SJCRH30 (cell line): Measurements from ENCODE around the gene C5orf24. TPM values are rescaled to one million over a fixed set of nuclear protein-coding genes. Genes with fewer than 3 reads are reported as not detected.
"Not testable (repeated sequence)": the region's sequence is repeated elsewhere in the genome, so short reads cannot be mapped to it uniquely, and the experiment has no call there.

Experiments
- DNase-seq, 2 experiments: peaks; one replicate each; pipeline ENCODE4 v3.0.0-alpha.2; 2015 to 2020
- H3K27ac ChIP-seq: fragments of 250-450 bp; sonication (Bioruptor Pico); 2 replicates; pipeline ENCODE4 v1.5.1; 2020; ENCODE audit warnings: mild to moderate bottlenecking, moderate library complexity
- H3K27me3 ChIP-seq: fragments of 250-450 bp; sonication (Bioruptor Pico); 2 replicates; pipeline ENCODE4 v1.5.1; 2020; ENCODE audit warnings: mild to moderate bottlenecking, moderate library complexity
- H3K36me3 ChIP-seq: fragments of 250-450 bp; sonication (Bioruptor Pico); 2 replicates; pipeline ENCODE4 v1.5.1; 2020; ENCODE audit warnings: mild to moderate bottlenecking, moderate library complexity
- H3K4me1 ChIP-seq: fragments of 250-450 bp; sonication (Bioruptor Pico); 2 replicates; pipeline ENCODE4 v1.5.1; 2020; ENCODE audit warnings: mild to moderate bottlenecking, moderate library complexity
- H3K4me3 ChIP-seq: fragments of 250-450 bp; sonication (Bioruptor Pico); 2 replicates; pipeline ENCODE4 v1.5.1; 2020; ENCODE audit warnings: mild to moderate bottlenecking, moderate library complexity
- H3K9me3 ChIP-seq: fragments of 250-450 bp; sonication (Bioruptor Pico); replicated peaks from 2 replicates; pipeline ENCODE4 v1.5.1; 2020; ENCODE audit warnings: mild to moderate bottlenecking, moderate library complexity
- total RNA-seq: library from RNA; depleted of rRNA; stranded (reverse); fragments of >200 nt; shearing (Covaris generic); gene quantifications from 2 replicates; pipeline ENCODE4 v1.2.3, GENCODE V29; 2014

C5orf24 gene
- total RNA-seq, 1 experiment from 2014 or later: 62.9 TPM

DNA sequence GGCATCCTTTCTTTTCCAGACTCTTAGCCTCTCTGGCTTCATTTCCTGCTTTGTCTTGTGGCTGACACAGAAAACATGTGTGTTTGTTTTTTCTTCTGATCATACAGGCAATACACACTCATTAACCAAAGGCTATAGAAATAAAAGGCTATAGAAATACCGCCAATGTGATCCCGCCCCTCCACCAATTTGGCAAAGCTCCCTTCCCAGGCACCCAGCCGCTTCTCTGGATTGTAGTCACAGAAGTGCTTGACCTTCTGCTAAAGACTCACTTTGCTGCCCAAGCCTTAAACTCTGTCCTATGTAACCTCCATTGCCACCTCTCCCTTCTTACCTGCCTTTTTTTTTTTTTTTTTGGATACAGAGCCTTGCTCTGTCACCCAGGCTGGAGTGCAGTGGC lies 33.7 kb downstream of the C5orf24 start:
- Histone ChIP-seq H3K9me3 (no peaks in the 10 kb centered on the region), H3K27ac (no peak overlapping the region), H3K4me3 (no peak overlapping the region), H3K4me1 (no peaks in the 10 kb centered on the region), H3K36me3 (peaks cover 3% of the 10 kb centered on the region; the same call in 1 of the 2 replicates), H3K27me3 (no peaks in the 10 kb centered on the region)
- no peak for DNase-seq

DNA sequence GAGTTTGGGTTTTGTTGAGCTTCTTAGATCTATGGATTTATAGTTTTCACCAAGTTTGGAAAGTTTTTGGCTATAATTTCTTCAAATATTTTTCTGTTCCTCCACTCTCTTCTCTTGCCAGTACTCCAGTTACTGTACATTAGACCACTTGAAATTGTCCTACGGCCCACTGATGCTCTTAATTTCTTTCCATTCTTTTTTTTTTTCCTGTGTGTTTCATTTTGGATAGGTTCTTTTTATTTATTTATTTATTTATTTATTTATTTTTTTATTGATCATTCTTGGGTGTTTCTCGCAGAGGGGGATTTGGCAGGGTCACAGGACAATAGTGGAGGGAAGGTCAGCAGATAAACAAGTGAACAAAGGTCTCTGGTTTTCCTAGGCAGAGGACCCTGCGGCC lies 35.2 kb downstream of the C5orf24 start:
- H3K4me1 ChIP-seq, H3K9me3 ChIP-seq, H3K27ac ChIP-seq, DNase-seq, H3K27me3 ChIP-seq, H3K4me3 ChIP-seq, H3K36me3 ChIP-seq: not testable (repeated sequence)

DNA sequence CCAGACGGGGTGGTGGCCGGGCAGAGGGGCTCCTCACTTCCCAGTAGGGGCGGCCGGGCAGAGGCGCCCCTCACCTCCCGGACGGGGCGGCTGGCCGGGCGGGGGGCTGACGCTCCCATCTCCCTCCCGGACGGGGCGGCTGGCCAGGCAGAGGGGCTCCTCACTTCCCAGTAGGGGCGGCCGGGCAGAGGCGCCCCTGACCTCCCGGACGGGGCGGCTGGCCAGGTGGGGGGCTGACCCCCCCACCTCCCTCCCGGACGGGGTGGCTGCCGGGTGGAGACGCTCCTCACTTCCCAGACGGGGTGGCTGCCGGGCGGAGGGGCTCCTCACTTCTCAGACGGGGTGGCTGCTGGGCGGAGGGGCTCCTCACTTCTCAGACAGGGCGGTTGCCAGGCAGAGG lies 35.9 kb downstream of the C5orf24 start:
- DNase-seq, H3K36me3 ChIP-seq, H3K27ac ChIP-seq, H3K4me3 ChIP-seq, H3K9me3 ChIP-seq, H3K4me1 ChIP-seq, H3K27me3 ChIP-seq: not testable (repeated sequence)

DNA sequence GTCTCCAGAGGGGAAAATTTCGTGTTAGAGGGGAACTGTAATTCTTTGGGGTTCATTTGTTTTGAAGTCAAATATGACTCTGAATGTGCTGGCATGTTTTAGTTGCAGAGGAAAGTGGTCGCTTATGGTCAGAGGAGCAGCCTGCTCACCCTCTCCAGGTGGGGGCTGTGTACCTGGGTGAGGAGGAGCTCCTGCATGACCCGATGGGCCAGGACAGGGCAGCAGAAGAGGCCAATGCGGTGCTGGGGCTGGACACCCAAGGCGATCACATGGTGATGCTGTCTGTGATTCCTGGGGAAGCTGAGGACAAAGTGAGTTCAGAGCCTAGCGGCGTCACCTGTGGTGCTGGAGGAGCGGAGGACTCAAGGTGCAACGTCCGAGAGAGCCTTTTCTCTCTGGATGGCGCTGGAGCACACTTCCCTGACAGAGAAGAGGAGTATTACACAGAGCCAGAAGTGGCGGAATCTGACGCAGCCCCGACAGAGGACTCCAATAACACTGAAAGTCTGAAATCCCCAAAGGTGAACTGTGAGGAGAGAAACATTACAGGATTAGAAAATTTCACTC lies 41.9 kb downstream of the C5orf24 start:
- DNase-seq: no peak
- H3K27me3 ChIP-seq: no peaks in the 10 kb centered on the region
- H3K4me3 ChIP-seq: no peak overlapping the region
- no peaks in the 10 kb centered on the region for H3K9me3 ChIP-seq
- H3K36me3 ChIP-seq: no peaks in the 10 kb centered on the region; the same call in 1 of the 2 replicates
- no peak overlapping the region for H3K27ac ChIP-seq
- no peaks in the 10 kb centered on the region for H3K4me1 ChIP-seq

DNA sequence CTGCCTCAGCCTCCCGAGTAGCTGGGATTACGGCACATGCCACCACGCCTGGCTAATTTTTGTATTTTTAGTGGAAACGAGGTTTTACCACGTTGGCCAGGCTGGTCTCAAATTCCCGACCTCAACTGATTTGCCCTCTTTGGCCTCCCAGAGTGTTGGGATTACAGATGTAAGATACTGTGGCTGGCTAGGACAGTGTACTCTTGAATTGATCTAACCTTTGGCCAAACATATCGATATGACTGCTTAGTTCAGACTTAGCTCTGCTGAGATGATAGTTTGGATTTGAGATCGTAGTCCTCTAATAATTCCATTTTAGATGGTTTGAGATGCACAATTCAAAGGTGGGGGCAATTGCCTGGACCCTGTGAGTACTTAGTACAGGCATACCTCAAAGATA lies 43.6 kb downstream of the C5orf24 start:
- DNase-seq: no peak
- no peaks in the 10 kb centered on the region; the same call in 1 of the 2 replicates for H3K36me3 ChIP-seq
- H3K9me3 ChIP-seq: no peaks in the 10 kb centered on the region
- H3K27ac ChIP-seq: no peak overlapping the region
- H3K4me1 ChIP-seq: no peaks in the 10 kb centered on the region
- no peaks in the 10 kb centered on the region for H3K27me3 ChIP-seq
- no peak overlapping the region for H3K4me3 ChIP-seq

DNA sequence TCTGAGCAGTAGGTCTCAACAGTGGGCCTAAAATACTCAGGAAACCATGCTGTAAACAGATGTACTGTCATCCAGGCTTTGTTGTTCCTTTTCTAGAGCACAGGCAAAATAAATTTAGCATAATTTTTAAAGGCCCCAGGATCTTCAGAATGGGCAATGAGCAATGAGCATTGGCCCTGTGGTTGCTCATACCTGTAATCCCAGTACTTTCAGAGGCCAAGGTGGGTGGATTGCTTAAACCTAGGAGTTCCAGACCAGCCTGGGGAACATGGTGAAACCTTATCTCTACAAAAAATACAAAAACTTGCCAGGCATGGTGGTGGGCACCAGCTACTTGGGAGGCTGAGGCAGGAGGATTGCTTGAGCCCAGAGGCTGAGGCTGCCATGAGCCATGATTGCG lies 45.7 kb downstream of the C5orf24 start:
- DNase-seq: no peak
- no peaks in the 10 kb centered on the region for H3K4me1 ChIP-seq
- H3K27ac ChIP-seq: no peak overlapping the region
- no peak overlapping the region for H3K4me3 ChIP-seq
- H3K9me3 ChIP-seq: no peaks in the 10 kb centered on the region
- peaks cover 2% of the 10 kb centered on the region; the same call in 1 of the 2 replicates for H3K36me3 ChIP-seq
- H3K27me3 ChIP-seq: no peaks in the 10 kb centered on the region

DNA sequence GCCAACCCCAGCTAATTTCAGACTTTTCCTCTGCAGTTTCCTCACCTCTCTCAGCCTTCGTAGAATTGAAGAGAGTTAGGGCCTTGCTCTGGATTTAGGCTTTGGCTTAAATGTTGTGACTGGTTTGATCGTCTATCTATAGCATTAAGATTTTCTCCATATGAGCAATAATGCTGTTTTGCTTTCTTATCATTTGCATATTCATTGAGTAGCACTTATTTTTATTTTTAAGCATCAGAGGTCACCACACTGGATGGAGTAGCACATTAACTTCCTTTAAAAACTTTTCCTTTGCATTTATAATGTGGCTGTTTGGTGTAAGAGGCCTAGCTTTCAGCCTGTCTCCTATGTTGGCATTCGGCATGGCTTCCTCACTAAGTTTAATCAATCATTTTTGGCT lies 46.5 kb downstream of the C5orf24 start:
- no peak overlapping the region for H3K27ac ChIP-seq
- DNase-seq: no peak
- H3K4me1 ChIP-seq: no peaks in the 10 kb centered on the region
- no peaks in the 10 kb centered on the region for H3K9me3 ChIP-seq
- peaks cover 2% of the 10 kb centered on the region; the same call in 1 of the 2 replicates for H3K36me3 ChIP-seq
- no peak overlapping the region for H3K4me3 ChIP-seq
- H3K27me3 ChIP-seq: no peaks in the 10 kb centered on the region

DNA sequence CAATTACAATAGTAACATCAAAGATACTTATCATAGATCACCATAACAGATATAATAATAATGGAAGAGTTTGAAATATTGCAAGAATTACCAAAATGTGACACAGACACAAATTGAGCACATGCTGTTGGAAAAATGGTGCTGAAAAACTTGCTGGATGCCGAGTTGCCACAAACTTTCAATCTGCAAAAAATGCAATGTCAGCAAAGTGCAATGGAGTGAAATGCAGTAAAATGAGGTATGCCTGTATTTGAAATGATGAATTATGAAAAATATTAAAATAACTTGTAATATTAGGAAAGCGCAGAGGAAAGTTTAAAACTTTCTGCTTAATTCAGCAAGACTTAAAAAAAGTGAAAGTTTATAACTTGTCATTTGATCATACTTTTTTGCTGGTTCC lies 47.2 kb downstream of the C5orf24 start:
- Histone ChIP-seq H3K36me3 (peaks cover 5% of the 10 kb centered on the region; the same call in 1 of the 2 replicates), H3K27me3 (no peaks in the 10 kb centered on the region), H3K4me1 (no peaks in the 10 kb centered on the region), H3K27ac (no peak overlapping the region), H3K9me3 (no peaks in the 10 kb centered on the region), H3K4me3 (no peak overlapping the region)
- DNase-seq: no peak

DNA sequence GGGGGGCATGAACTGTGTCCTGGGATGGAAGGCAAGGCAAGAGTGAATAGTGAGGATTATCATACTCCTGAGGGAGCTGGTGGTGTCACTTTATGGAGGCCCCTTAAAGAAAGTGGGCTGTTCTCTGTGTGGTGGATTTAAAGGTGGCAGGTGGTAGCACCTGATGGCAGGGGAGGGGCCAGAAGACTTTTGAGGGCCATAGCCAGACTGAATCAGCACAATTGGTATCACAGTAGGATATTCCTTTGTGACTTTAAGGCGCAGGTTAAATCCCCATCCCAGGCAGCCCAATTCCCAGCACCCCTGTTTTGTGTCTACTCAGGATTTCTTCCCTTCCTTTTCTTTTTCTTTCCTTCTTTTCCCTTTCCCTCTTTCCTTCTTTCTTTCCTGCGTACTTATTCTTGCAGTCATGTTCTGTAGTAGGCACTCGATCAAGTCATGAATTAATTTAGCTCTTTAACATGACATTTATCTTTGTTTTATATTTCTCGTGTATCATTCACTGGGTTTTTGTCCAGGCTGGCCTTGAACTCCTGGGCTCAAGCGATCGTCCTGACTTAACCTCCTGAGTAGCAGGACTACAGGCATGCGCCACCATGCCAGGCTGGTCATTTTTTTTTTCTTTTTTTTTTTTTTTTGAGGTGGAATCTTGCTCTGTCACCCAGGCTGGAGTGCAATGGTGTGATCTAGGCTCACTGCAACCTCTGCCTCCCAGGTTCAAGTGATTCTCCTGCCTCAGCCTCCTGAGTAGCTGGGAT lies 48.2 kb downstream of the C5orf24 start:
- no peak for DNase-seq
- H3K27ac ChIP-seq: no peak overlapping the region
- no peaks in the 10 kb centered on the region for H3K27me3 ChIP-seq
- peaks cover 5% of the 10 kb centered on the region; the same call in 1 of the 2 replicates for H3K36me3 ChIP-seq
- no peak overlapping the region for H3K4me3 ChIP-seq
- no peaks in the 10 kb centered on the region for H3K9me3 ChIP-seq
- H3K4me1 ChIP-seq: no peaks in the 10 kb centered on the region

DNA sequence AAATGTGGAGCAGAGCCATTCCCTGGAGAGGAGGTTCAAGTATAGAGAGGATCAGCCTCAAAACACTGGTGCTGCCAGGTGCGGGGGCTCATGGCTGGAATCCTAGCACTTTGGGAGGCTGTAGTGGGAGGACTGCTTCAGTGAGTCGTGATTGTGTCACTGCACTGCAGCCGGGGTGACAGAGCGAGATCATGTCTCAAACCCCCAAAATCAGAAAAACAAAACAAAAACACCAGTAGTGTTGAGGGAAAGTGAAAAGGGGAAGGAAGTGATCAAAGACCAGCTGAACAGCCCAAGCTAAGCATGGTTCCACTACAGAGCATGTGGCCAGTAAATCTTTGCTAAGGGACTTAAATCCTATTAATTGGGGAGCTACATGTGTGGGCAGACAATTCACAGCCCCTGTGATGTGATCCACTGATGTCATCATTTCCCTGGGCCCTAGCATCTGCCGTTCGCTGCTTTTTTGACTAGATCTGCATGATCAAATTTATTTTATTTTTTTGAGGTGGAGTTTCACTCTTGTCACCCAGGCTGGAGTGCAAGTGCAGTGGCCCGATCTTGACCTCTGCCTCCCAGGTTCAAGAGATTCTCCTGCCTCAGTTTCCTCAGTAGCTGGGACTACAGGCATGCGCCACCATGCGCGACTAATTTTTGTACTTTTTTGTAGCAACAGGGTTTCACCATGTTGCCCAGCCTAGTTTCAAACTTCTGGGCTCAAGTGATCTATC lies 56.5 kb downstream of the C5orf24 start:
- H3K27ac ChIP-seq: no peak overlapping the region
- H3K4me1 ChIP-seq: no peaks in the 10 kb centered on the region
- peaks cover 6% of the 10 kb centered on the region; the same call in 1 of the 2 replicates for H3K36me3 ChIP-seq
- H3K9me3 ChIP-seq: no peaks in the 10 kb centered on the region
- no peak overlapping the region for H3K4me3 ChIP-seq
- H3K27me3 ChIP-seq: no peaks in the 10 kb centered on the region
- DNase-seq: peak in 1 of 2 experiments; percentile 19

DNA sequence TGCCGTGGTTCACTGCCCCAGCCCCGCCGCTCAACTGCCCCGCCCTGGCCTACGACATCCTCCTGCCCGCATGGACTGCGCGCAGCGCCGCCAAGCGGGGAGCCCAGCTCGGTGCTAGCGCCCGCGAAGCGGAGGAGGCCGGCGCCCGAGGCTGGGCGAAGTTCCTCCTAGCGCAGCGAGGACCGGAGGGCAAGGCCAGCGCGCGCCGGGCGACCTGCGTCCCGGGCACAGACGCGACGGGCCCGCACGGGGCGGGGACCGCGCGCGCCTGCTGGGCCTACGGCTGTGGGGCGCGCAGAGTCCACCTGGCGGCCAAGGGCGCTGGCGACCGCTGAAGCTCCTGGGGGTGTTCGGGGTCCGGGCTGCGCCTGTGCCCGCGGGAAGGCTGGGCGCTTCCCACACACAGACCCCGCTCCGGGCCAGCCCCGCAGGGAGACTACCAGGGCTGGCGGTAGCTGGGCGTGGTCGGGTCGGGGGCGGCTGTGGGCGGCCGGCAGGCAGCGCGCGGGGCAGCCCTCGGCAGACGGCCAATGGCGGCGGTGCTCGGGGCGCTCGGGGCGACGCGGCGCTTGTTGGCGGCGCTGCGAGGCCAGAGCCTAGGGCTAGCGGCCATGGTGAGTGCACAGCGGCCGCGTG lies 59.0 kb downstream of the C5orf24 start, which contains the start of gene PCBD2:
Gene PCBD2, plus strand, starts transcription at position 522 of the 636 bp plus-strand sequence. Its CDS starts 9 bp downstream, at position 531.
- H3K9me3 ChIP-seq: no peaks in the 10 kb centered on the region
- H3K4me1 ChIP-seq: no peaks in the 10 kb centered on the region
- no peaks in the 10 kb centered on the region for H3K27me3 ChIP-seq
- peak within 1 kb of the TSS; percentile 85 for H3K27ac ChIP-seq
- 0 out of 2 replicates have a peak, but pooled peaks cover 2% of the 10 kb centered on the region for H3K36me3 ChIP-seq
- H3K4me3 ChIP-seq: peak within 1 kb of the TSS; percentile 76
- peak; percentile 94 to 95 for DNase-seq

DNA sequence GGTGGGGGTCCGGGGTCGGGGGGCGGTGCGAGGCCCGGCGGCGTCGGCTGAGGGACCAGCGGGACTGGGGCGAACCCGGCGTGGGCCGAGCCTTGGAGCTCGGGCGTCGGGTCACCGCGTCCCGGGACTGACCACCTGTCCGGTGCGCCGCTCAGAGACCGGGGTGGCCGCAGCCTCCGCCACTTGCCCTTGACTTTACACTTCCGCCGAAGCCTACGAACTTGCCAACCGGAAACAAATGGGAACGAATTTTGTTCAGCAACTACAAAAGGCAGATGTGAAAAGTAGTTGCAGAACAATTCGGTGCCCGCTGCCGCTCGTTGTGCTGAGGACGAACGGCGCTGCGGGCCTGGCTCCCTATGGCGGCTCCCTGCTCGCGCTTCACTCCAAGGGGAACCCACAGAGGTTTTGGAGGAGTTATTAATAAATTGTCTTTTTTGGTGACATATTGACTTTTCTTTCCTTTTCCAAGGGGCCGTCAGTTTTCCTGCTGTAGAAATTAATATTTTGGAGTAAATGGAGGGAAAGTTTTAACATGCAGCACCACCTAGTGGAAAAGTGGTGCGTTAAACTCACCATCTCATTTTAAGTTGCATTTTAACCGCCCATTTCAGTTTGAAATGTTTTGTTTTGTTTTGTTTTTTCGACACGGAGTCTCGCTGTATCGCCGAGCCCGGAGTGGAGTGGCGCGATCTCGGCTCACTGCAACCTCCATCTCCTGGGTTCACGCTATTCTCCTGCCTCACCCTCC lies 59.7 kb downstream of the C5orf24 start:
- H3K36me3 ChIP-seq: peaks cover 2% of the 10 kb centered on the region; the same call in 1 of the 2 replicates
- H3K27me3 ChIP-seq: no peaks in the 10 kb centered on the region
- peak overlapping the region; percentile 76 for H3K4me3 ChIP-seq
- DNase-seq: peak; percentile 67 to 78
- H3K4me1 ChIP-seq: no peaks in the 10 kb centered on the region
- H3K9me3 ChIP-seq: no peaks in the 10 kb centered on the region
- peak overlapping the region; percentile 85 for H3K27ac ChIP-seq

DNA sequence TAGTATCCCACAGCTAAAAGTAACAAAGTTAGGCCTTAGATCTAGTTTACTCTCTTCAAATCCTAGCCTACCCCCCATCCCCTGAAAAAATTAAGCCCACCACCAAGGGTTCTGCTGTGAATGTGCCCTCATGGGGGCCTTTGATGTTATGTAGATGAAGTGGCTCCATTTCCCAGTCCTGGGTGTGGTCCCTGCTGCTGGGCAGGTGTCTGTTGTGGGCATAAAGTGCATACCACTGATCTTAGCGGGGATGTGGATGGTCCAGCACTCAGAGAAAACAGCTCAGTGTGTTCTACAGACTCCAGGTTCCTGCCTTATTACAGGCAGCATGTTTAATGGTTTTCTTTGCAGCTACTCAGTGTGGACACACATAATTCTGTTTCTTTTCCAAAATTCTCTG lies 61.0 kb downstream of the C5orf24 start:
- H3K4me3 ChIP-seq: no peak overlapping the region
- no peak overlapping the region for H3K27ac ChIP-seq
- H3K9me3 ChIP-seq: no peaks in the 10 kb centered on the region
- DNase-seq: no peak
- H3K36me3 ChIP-seq: peaks cover 2% of the 10 kb centered on the region; the same call in 1 of the 2 replicates
- H3K4me1 ChIP-seq: no peaks in the 10 kb centered on the region
- H3K27me3 ChIP-seq: no peaks in the 10 kb centered on the region
